Endothelial cell of umbilical vein (primary cell): Measurements from ENCODE around the gene TENM4. TPM values are rescaled to one million over a fixed set of nuclear protein-coding genes. Genes with fewer than 3 reads are reported as not detected.

Experiments
- BruUV-seq: library from RNA; stranded (reverse); fragments of 400-500 nt; replicated peaks from 2 replicates; lab custom pipeline; 2021; lab: Mats Ljungman, UMichigan
- CTCF ChIA-PET: fragments of 300-600, 350-600 bp; sonication (Branson Sonifier 250); formaldehyde crosslinking; loops from one replicate; lab custom pipeline; 2021; ENCODE audit warnings: antibody characterized with exemption, inconsistent platforms; lab: Charles Lee
- POLR2A ChIA-PET: fragments of 300-600, 350-600 bp; sonication (Branson Sonifier 250); formaldehyde crosslinking; loops from one replicate; lab custom pipeline; 2021; ENCODE audit warnings: antibody characterized with exemption, inconsistent platforms; lab: Charles Lee
- DNase-seq: peaks from one replicate; pipeline ENCODE4 v3.0.0-alpha.2; 2011; ENCODE audit warnings: low read depth, low spot score
- FAIRE-seq: peaks from 2 replicates; lab custom pipeline; 2011; peaks lifted over from hg19 to GRCh38; lab: Jason Lieb, UNC
- H2AFZ ChIP-seq: 2 replicates; pipeline ENCODE4 v1.6.0; 2012; ENCODE audit warnings: low read depth, low read length, control low read depth, inconsistent platforms
- H3K27ac ChIP-seq: 2 replicates; pipeline ENCODE4 v1.5.1; 2011; ENCODE audit warnings: low read depth, mild to moderate bottlenecking, control low read depth, low read length, moderate library complexity; ENCODE audit not compliant: insufficient read depth
- H3K27me3 ChIP-seq, 2 experiments: 2 replicates each; pipeline versions ENCODE4 v1.6.0 to v1.6.1; 2011; ENCODE audit warnings: low read length in 2 of 2, mixed read lengths in 1 of 2; ENCODE audit not compliant: control insufficient read depth in 2 of 2, insufficient read depth in 2 of 2
- H3K36me3 ChIP-seq, 2 experiments: 2 replicates in 1 of 2; 3 replicates in 1 of 2; pipeline ENCODE4 v1.5.1; 2011; ENCODE audit warnings: low read length in 2 of 2, mild to moderate bottlenecking in 1 of 2, moderate library complexity in 1 of 2; ENCODE audit not compliant: control insufficient read depth in 2 of 2, insufficient read depth in 2 of 2; ENCODE audit errors: extremely low read depth in 1 of 2
- H3K4me1 ChIP-seq: 3 replicates; pipeline ENCODE4 v1.5.1; 2011; ENCODE audit warnings: mild to moderate bottlenecking, low read length; ENCODE audit not compliant: control insufficient read depth, insufficient read depth; ENCODE audit errors: extremely low read depth
- H3K4me2 ChIP-seq: 2 replicates; pipeline ENCODE4 v1.6.1; 2011; ENCODE audit warnings: low read length, control low read depth, mixed read lengths; ENCODE audit not compliant: insufficient read depth
- H3K4me3 ChIP-seq, 3 experiments: fragments of 200-600 bp in 1 of 3; sonication (generic), shearing (Covaris generic) in 1 of 3; replicated peaks in 1 of 3; 2 replicates each; pipeline ENCODE4 v1.5.1; 2011 to 2016; ENCODE audit warnings: control low read depth in 3 of 3, low read length in 3 of 3, mild to moderate bottlenecking in 2 of 3, inconsistent platforms in 1 of 3, low read depth in 1 of 3, moderate library complexity in 1 of 3; ENCODE audit not compliant: insufficient read depth in 1 of 3
- H3K79me2 ChIP-seq: 2 replicates; pipeline ENCODE4 v1.6.0; 2012; ENCODE audit warnings: low read length, inconsistent platforms; ENCODE audit not compliant: control insufficient read depth, insufficient read depth
- H3K9ac ChIP-seq: replicated peaks from 2 replicates; pipeline ENCODE3; 2011; ENCODE audit warnings: low read length, control low read depth; ENCODE audit not compliant: insufficient read depth; ENCODE audit errors: extremely low read depth
- H3K9me1 ChIP-seq: replicated peaks from 3 replicates; pipeline ENCODE4 v1.6.0; 2011; ENCODE audit warnings: mild to moderate bottlenecking, low read length; ENCODE audit not compliant: control insufficient read depth, insufficient read depth; ENCODE audit errors: extremely low read depth
- H3K9me3 ChIP-seq: replicated peaks from 2 replicates; pipeline ENCODE4 v1.5.1; 2012; ENCODE audit warnings: low read length, inconsistent platforms; ENCODE audit not compliant: control insufficient read depth, insufficient read depth
- H4K20me1 ChIP-seq: replicated peaks from 2 replicates; pipeline ENCODE3; 2011; ENCODE audit warnings: mild to moderate bottlenecking, low read length; ENCODE audit not compliant: control insufficient read depth, insufficient read depth; ENCODE audit errors: extremely low read depth
- EZH2 ChIP-seq: IDR thresholded peaks from 2 replicates; pipeline ENCODE4 v1.6.1; 2012; ENCODE audit warnings: borderline replicate concordance, low read depth, mild to moderate bottlenecking, moderate library complexity, low read length, inconsistent platforms; ENCODE audit not compliant: severe bottlenecking
- FOS ChIP-seq: IDR thresholded peaks from 2 replicates; pipeline ENCODE4 v1.6.1; 2011; ENCODE audit warnings: mild to moderate bottlenecking, low read length, moderate library complexity, borderline replicate concordance; ENCODE audit not compliant: insufficient read depth
- GATA2 ChIP-seq: IDR thresholded peaks from 2 replicates; pipeline ENCODE4 v1.7.0; 2011; ENCODE audit warnings: low read depth, mild to moderate bottlenecking, moderate library complexity, mixed read lengths, low read length; ENCODE audit not compliant: insufficient read length, insufficient read depth
- JUN ChIP-seq: IDR thresholded peaks from 2 replicates; pipeline ENCODE4 v1.6.1; 2011; ENCODE audit warnings: borderline replicate concordance, low read depth; ENCODE audit not compliant: insufficient read length, insufficient read depth
- MYC ChIP-seq: IDR thresholded peaks from one replicate; pipeline ENCODE4 v1.6.1; 2011; ENCODE audit warnings: mild to moderate bottlenecking, low read depth, low read length
- POLR2A ChIP-seq: IDR thresholded peaks from 2 replicates; pipeline ENCODE4 v1.6.1; 2012; ENCODE audit warnings: low read depth, mild to moderate bottlenecking, control low read depth, low read length
- POLR2AphosphoS5 ChIP-seq: IDR thresholded peaks from 2 replicates; pipeline ENCODE4 v1.6.1; 2012; ENCODE audit warnings: low read depth, mild to moderate bottlenecking, control low read depth, low read length, moderate library complexity; ENCODE audit not compliant: insufficient read depth
- dilution Hi-C: fragments of 300-500 bp; cut with MboI; formaldehyde crosslinking; loops from one replicate; pipeline ENCODE4 v1.15.0; 2019; ENCODE audit warnings: low sequenced_read_pairs; ENCODE audit not compliant: extremely low pct_ligation_motif_present
- intact Hi-C: fragments of 100-400 bp; cut with micrococcal nuclease; formaldehyde crosslinking; loops from one replicate; pipeline ENCODE4 v1.10.0; 2022
- polyA plus RNA-seq, 4 experiments: library from polyadenylated mRNA; depleted of rRNA in 3 of 4; stranded (reverse) in 3 of 4; unstranded in 1 of 4; fragments of >200 nt; gene quantifications; 2 replicates each; pipeline versions ENCODE4 v1.2.1 to v1.2.3, GENCODE V29; 2011 to 2012; ENCODE audit warnings: missing spikeins in 1 of 4
- total RNA-seq: library from RNA; stranded (reverse); gene quantifications from 2 replicates; pipeline ENCODE4 v1.2.3, GENCODE V29; 2021
- TF ChIP-seq, protein P1 (sequence below): IDR thresholded peaks from 2 replicates; pipeline ENCODE4 v1.6.1; 2011; ENCODE audit not compliant: insufficient read depth, insufficient read length
- TF ChIP-seq, protein P2 (sequence below), 2 donors: IDR thresholded peaks; 1 replicate in 1 of 2; 2 replicates in 1 of 2; pipeline ENCODE4 v1.5.1; 2011; ENCODE audit warnings: low read length in 2 of 2, mild to moderate bottlenecking in 2 of 2, moderate library complexity in 2 of 2, control low read depth in 1 of 2, inconsistent platforms in 1 of 2, low read depth in 1 of 2; ENCODE audit not compliant: insufficient read depth in 1 of 2; ENCODE audit errors: extremely low read depth in 1 of 2

The TENM4 gene
- total and polyA plus RNA-seq, 2 donors (not counting 3 experiments of a cell fraction or from before 2014, with no cell fraction given): 0.06 to 0.27 TPM

DNA sequence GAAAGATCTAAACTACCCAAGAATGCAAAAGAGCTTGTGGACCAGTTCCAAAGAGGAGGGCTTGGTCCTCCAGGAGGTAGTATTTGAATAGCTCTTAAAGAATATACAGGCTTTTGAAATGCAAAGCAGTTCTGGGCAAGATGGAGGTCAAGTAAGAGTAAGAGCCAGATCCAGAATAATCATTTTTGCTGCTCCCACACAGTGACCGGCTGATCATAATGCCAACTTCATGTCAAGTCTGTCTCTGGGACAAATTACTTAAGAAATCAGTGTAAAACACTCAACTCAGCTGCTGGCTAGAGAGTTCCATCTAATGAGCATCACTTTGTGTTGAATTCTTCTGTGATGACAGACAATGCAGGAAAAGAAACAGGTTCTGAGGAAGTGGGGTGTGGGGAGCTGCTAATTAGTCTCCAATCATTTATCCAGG, 615.2 kb downstream of the TENM4 start:
- intact Hi-C loops (no loop called here), dilution Hi-C loops (no loop called here)
- Histone ChIP-seq H3K9me1 (no peaks in the 10 kb centered on the region), H4K20me1 (no peaks in the 10 kb centered on the region), H3K79me2 (no peaks in the 10 kb centered on the region), H3K27me3 (no peaks in the 10 kb centered on the region), H2AFZ (no peak overlapping the region), H3K9ac (no peak overlapping the region), H3K4me3 (no peak overlapping the region), H3K27ac (no peak overlapping the region), H3K36me3 (no peaks in the 10 kb centered on the region), H3K4me2 (no peak overlapping the region), H3K9me3 (no peaks in the 10 kb centered on the region), H3K4me1 (peaks cover 5% of the 10 kb centered on the region)
- no peak for FAIRE-seq
- POLR2A ChIA-PET: interaction anchor here (0.6 kb wide), 1 partner anchor 307 kb away, joined by 3 read pairs; no protein-coding TSS in a partner anchor
- TF ChIP-seq FOS (no peak), POLR2AphosphoS5 (no peak), JUN (no peak), MYC (no peak), POLR2A (no peak), EZH2 (no peak), GATA2 (no peak)
- TF ChIP-seq, protein P1, sequence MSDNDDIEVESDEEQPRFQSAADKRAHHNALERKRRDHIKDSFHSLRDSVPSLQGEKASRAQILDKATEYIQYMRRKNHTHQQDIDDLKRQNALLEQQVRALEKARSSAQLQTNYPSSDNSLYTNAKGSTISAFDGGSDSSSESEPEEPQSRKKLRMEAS: no peak
- TF ChIP-seq, protein P2, sequence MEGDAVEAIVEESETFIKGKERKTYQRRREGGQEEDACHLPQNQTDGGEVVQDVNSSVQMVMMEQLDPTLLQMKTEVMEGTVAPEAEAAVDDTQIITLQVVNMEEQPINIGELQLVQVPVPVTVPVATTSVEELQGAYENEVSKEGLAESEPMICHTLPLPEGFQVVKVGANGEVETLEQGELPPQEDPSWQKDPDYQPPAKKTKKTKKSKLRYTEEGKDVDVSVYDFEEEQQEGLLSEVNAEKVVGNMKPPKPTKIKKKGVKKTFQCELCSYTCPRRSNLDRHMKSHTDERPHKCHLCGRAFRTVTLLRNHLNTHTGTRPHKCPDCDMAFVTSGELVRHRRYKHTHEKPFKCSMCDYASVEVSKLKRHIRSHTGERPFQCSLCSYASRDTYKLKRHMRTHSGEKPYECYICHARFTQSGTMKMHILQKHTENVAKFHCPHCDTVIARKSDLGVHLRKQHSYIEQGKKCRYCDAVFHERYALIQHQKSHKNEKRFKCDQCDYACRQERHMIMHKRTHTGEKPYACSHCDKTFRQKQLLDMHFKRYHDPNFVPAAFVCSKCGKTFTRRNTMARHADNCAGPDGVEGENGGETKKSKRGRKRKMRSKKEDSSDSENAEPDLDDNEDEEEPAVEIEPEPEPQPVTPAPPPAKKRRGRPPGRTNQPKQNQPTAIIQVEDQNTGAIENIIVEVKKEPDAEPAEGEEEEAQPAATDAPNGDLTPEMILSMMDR (IDR thresholded peaks at IDR 0.05; ENCODE audit: extremely low read depth in 1 of 2, insufficient read depth in 1 of 2, low read depth in 1 of 2, low read length in 2 of 2): no peak
- no TSS peak for BruUV-seq
- CTCF ChIA-PET: interaction anchor here (0.7 kb wide), 1 partner anchor 20 kb away, joined by 3 read pairs; no protein-coding TSS in a partner anchor
- no peak for DNase-seq
